ENCODE results near the gene PDZD2.

The PDZD2 gene

GRCh38 chr5:32123889-32124676, 485.2 kb downstream of the PDZD2 start:
- H3K4me3 ChIP-seq (replicated peaks; ENCODE audit: insufficient read depth, low read length) = no peak overlapping the region
- TF ChIP-seq SPI1 (IDR thresholded peaks at IDR 0.05; ENCODE audit: borderline replicate concordance, low read depth) = no peak
- TF ChIP-seq POLR2AphosphoS5 (IDR thresholded peaks at IDR 0.05; ENCODE audit: low read depth) = no peak
- TF ChIP-seq, protein P1, sequence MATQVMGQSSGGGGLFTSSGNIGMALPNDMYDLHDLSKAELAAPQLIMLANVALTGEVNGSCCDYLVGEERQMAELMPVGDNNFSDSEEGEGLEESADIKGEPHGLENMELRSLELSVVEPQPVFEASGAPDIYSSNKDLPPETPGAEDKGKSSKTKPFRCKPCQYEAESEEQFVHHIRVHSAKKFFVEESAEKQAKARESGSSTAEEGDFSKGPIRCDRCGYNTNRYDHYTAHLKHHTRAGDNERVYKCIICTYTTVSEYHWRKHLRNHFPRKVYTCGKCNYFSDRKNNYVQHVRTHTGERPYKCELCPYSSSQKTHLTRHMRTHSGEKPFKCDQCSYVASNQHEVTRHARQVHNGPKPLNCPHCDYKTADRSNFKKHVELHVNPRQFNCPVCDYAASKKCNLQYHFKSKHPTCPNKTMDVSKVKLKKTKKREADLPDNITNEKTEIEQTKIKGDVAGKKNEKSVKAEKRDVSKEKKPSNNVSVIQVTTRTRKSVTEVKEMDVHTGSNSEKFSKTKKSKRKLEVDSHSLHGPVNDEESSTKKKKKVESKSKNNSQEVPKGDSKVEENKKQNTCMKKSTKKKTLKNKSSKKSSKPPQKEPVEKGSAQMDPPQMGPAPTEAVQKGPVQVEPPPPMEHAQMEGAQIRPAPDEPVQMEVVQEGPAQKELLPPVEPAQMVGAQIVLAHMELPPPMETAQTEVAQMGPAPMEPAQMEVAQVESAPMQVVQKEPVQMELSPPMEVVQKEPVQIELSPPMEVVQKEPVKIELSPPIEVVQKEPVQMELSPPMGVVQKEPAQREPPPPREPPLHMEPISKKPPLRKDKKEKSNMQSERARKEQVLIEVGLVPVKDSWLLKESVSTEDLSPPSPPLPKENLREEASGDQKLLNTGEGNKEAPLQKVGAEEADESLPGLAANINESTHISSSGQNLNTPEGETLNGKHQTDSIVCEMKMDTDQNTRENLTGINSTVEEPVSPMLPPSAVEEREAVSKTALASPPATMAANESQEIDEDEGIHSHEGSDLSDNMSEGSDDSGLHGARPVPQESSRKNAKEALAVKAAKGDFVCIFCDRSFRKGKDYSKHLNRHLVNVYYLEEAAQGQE (IDR thresholded peaks at IDR 0.05; ENCODE audit: insufficient replicate concordance, low read depth) = no peak
- TF ChIP-seq GABPA (IDR thresholded peaks at IDR 0.05; ENCODE audit: low read depth) = no peak
- TF ChIP-seq CTCF (IDR thresholded peaks at IDR 0.05; ENCODE audit: insufficient read depth, low read length) = no peak
- H3K27me3 ChIP-seq (ENCODE audit: insufficient read depth, poor library complexity, severe bottlenecking) = no peaks in the 10 kb centered on the region
- no peak overlapping the region for H3K27ac ChIP-seq (replicated peaks)
- no peak for DNase-seq (ENCODE audit: low read depth in 1 of 2, low spot score in 1 of 2)

GRCh38 chr5:32126691-32127090, 487.8 kb downstream of the PDZD2 start:
- TF ChIP-seq, protein P1 (IDR thresholded peaks at IDR 0.05; ENCODE audit: insufficient replicate concordance, low read depth) = no peak
- TF ChIP-seq SPI1 (IDR thresholded peaks at IDR 0.05; ENCODE audit: borderline replicate concordance, low read depth) (no peak), GABPA (IDR thresholded peaks at IDR 0.05; ENCODE audit: low read depth) (no peak), POLR2AphosphoS5 (IDR thresholded peaks at IDR 0.05; ENCODE audit: low read depth) (no peak), CTCF (IDR thresholded peaks at IDR 0.05; ENCODE audit: insufficient read depth, low read length) (no peak)
- no peaks in the 10 kb centered on the region for H3K27me3 ChIP-seq (ENCODE audit: insufficient read depth, poor library complexity, severe bottlenecking)
- DNase-seq (ENCODE audit: low read depth in 1 of 2, low spot score in 1 of 2) = no peak

DNA sequence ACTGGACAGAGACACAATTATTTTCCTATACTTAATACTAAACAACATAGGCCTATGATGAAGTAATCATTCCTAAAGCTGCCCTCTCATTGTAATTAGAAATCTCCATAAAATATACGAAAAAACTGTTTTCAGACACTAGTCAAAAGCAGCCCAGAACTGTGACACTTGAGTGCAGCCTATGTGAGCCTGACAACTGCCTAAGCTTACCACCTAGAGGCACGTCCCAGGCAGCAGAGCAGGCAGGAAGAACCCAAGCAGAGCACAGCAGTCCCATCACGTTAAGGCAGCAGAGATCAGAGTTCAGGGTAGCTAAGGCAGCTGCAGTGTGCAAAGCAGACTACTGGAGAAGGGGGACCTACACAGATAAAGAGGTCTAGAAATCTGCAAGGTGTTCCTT, 488.8 kb downstream of the PDZD2 start:
- no peak overlapping the region for H3K27ac ChIP-seq (replicated peaks)
- TF ChIP-seq POLR2AphosphoS5 (IDR thresholded peaks at IDR 0.05; ENCODE audit: low read depth) (no peak), SPI1 (IDR thresholded peaks at IDR 0.05; ENCODE audit: borderline replicate concordance, low read depth) (no peak), GABPA (IDR thresholded peaks at IDR 0.05; ENCODE audit: low read depth) (no peak), CTCF (IDR thresholded peaks at IDR 0.05; ENCODE audit: insufficient read depth, low read length) (no peak)
- TF ChIP-seq, protein P1 (IDR thresholded peaks at IDR 0.05; ENCODE audit: insufficient replicate concordance, low read depth) = no peak
- H3K4me3 ChIP-seq (replicated peaks; ENCODE audit: insufficient read depth, low read length) = no peak overlapping the region
- no peaks in the 10 kb centered on the region for H3K27me3 ChIP-seq (ENCODE audit: insufficient read depth, poor library complexity, severe bottlenecking)
- no peak for DNase-seq (ENCODE audit: low read depth in 1 of 2, low spot score in 1 of 2)

More at GRCh38 chr5:32126691-32127090, 487.8 kb downstream of the PDZD2 start:
- no peak overlapping the region for H3K27ac ChIP-seq (replicated peaks)
- H3K4me3 ChIP-seq (replicated peaks; ENCODE audit: insufficient read depth, low read length) = no peak overlapping the region

Measured in HL-60 (cell line).